Activated naive CD8-positive, alpha-beta T cell treated with anti-CD3 and anti-CD28 coated beads, Interleukin-2, amount 50 U/mL, for 24 hours (primary cell): ENCODE results near the gene STK17A.
A peak's percentile ranks its signal among the peaks of the same experiment; 100 is the strongest.
"Not testable (repeated sequence)": the region's sequence is repeated elsewhere in the genome, so short reads cannot be mapped to it uniquely, and the experiment has no call there.

ENCODE experiments used
- ATAC-seq: fragments of 150-1000 bp; cut with Tn5 transposase; one replicate; pipeline ENCODE4 v1.10.0; 2021
- DNase-seq: peaks from one replicate; pipeline ENCODE4 v3.0.0; 2021
- H3K27ac Mint-ChIP-seq: one replicate; pipeline ENCODE4 v1.8.0; 2021; ENCODE audit warnings: mild to moderate bottlenecking, mixed read lengths
- H3K27me3 Mint-ChIP-seq: one replicate; pipeline ENCODE4 v1.8.0; 2021; ENCODE audit warnings: mixed read lengths
- H3K36me3 Mint-ChIP-seq: one replicate; pipeline ENCODE4 v1.8.0; 2021; ENCODE audit warnings: low read depth, mixed read lengths
- H3K4me1 Mint-ChIP-seq: one replicate; pipeline ENCODE4 v1.8.0; 2021; ENCODE audit warnings: mixed read lengths
- H3K4me3 Mint-ChIP-seq: one replicate; pipeline ENCODE4 v1.8.0; 2021; ENCODE audit warnings: mild to moderate bottlenecking, moderate library complexity, mixed read lengths
- H3K9me3 Mint-ChIP-seq: one replicate; pipeline ENCODE4 v1.8.0; 2021; ENCODE audit warnings: mixed read lengths

The STK17A gene

DNA sequence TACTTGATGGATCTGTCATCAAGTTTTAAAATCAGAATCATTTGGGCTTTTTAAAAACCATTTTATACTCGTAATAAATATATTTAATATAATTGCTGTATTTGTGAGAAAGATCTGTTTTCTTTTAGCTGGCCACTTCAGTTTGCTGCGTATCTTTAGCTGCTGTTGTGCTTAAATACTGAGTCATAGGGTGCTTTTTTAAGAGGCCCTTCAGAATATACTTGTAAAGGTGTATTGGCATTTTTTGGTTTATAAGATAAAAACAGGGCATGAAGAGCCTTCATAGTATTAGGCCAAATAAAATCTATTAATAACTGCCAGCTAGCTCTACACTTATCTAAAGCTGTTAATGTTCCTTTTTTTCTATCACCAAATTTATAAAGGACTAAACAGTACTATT is 43.8 kb downstream of the STK17A start:
- ATAC-seq (no peak), DNase-seq (no peak)
- Mint-ChIP-seq H3K4me1 (peaks cover 92% of the 10 kb centered on the region), H3K27me3 (no peaks in the 10 kb centered on the region), H3K9me3 (no peaks in the 10 kb centered on the region), H3K4me3 (no peak overlapping the region), H3K27ac (no peak overlapping the region), H3K36me3 (peaks cover 74% of the 10 kb centered on the region)

- not testable (repeated sequence) for H3K9me3 Mint-ChIP-seq, H3K4me3 Mint-ChIP-seq, ATAC-seq, DNase-seq, H3K27ac Mint-ChIP-seq, H3K27me3 Mint-ChIP-seq
- Mint-ChIP-seq H3K36me3 (peaks cover 77% of the 10 kb centered on the region), H3K4me1 (peaks cover 92% of the 10 kb centered on the region)
These were observed 44.9 kb downstream of the STK17A start for GRCh38 chr7:43627798-43628197.

DNA sequence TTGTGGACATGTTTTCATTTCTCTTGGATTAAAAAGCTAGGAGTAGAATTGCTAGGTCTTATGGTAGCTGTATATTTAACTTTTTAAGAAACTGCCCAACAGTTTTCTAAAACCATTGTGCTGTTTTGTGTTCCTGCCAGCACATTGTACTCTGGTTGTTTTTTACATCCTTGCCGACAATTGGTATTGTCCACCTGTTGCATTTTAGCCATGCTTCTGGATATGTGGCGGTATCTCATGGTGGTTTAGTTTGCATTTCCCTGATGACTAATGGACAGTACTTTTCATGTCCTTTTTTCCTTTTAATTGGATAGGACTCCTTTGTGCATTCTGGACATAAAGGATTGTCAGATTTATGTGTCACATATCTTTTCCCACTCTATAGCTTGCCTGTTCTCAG is 45.5 kb downstream of the STK17A start:
- H3K36me3 Mint-ChIP-seq = peaks cover 78% of the 10 kb centered on the region
- H3K9me3 Mint-ChIP-seq = no peaks in the 10 kb centered on the region
- H3K4me3 Mint-ChIP-seq = no peak overlapping the region
- DNase-seq (no peak), ATAC-seq (no peak)
- peak overlapping the region; percentile 40 for H3K27ac Mint-ChIP-seq
- H3K4me1 Mint-ChIP-seq = peaks cover 93% of the 10 kb centered on the region
- H3K27me3 Mint-ChIP-seq = no peaks in the 10 kb centered on the region

- DNase-seq = no peak
- no peak overlapping the region for H3K4me3 Mint-ChIP-seq
- peaks cover 77% of the 10 kb centered on the region for H3K36me3 Mint-ChIP-seq
- H3K9me3 Mint-ChIP-seq = no peaks in the 10 kb centered on the region
- peaks cover 92% of the 10 kb centered on the region for H3K4me1 Mint-ChIP-seq
- no peaks in the 10 kb centered on the region for H3K27me3 Mint-ChIP-seq
- H3K27ac Mint-ChIP-seq = no peak overlapping the region
- ATAC-seq = no peak
These were observed 46.9 kb downstream of the STK17A start for GRCh38 chr7:43629857-43630256.

- Mint-ChIP-seq H3K27ac (peak overlapping the region; percentile 81), H3K4me3 (no peak overlapping the region)
- ATAC-seq = no peak
These were observed 47.6 kb downstream of the STK17A start for GRCh38 chr7:43630482-43630881.

GRCh38 chr7:43631559-43631958 is 48.7 kb downstream of the STK17A start:
- no peaks in the 10 kb centered on the region for H3K9me3 Mint-ChIP-seq
- ATAC-seq (peak; percentile 42), DNase-seq (no peak)
- no peak overlapping the region for H3K4me3 Mint-ChIP-seq
- H3K27ac Mint-ChIP-seq = peak overlapping the region; percentile 81
- H3K27me3 Mint-ChIP-seq = no peaks in the 10 kb centered on the region
- peaks cover 80% of the 10 kb centered on the region for H3K36me3 Mint-ChIP-seq
- peaks cover 87% of the 10 kb centered on the region for H3K4me1 Mint-ChIP-seq

More at GRCh38 chr7:43630482-43630881, 47.6 kb downstream of the STK17A start:
- peaks cover 76% of the 10 kb centered on the region for H3K36me3 Mint-ChIP-seq
- no peaks in the 10 kb centered on the region for H3K27me3 Mint-ChIP-seq
- DNase-seq = no peak
- peaks cover 89% of the 10 kb centered on the region for H3K4me1 Mint-ChIP-seq
- H3K9me3 Mint-ChIP-seq = no peaks in the 10 kb centered on the region

GRCh38 chr7:43632746-43633145 is 49.8 kb downstream of the STK17A start:
- H3K4me3 Mint-ChIP-seq = no peak overlapping the region

GRCh38 chr7:43634384-43634783 is 51.5 kb downstream of the STK17A start:
- no peaks in the 10 kb centered on the region for H3K9me3 Mint-ChIP-seq
- peak overlapping the region; percentile 67 for H3K27ac Mint-ChIP-seq
- H3K27me3 Mint-ChIP-seq = no peaks in the 10 kb centered on the region
- peaks cover 79% of the 10 kb centered on the region for H3K36me3 Mint-ChIP-seq
- peaks cover 90% of the 10 kb centered on the region for H3K4me1 Mint-ChIP-seq
- no peak for ATAC-seq
- no peak for DNase-seq
- H3K4me3 Mint-ChIP-seq = no peak overlapping the region

More at GRCh38 chr7:43632746-43633145, 49.8 kb downstream of the STK17A start:
- peaks cover 88% of the 10 kb centered on the region for H3K4me1 Mint-ChIP-seq
- no peaks in the 10 kb centered on the region for H3K9me3 Mint-ChIP-seq
- H3K27me3 Mint-ChIP-seq = no peaks in the 10 kb centered on the region
- DNase-seq = no peak
- ATAC-seq = no peak
- peak overlapping the region; percentile 81 for H3K27ac Mint-ChIP-seq
- peaks cover 82% of the 10 kb centered on the region for H3K36me3 Mint-ChIP-seq

DNA sequence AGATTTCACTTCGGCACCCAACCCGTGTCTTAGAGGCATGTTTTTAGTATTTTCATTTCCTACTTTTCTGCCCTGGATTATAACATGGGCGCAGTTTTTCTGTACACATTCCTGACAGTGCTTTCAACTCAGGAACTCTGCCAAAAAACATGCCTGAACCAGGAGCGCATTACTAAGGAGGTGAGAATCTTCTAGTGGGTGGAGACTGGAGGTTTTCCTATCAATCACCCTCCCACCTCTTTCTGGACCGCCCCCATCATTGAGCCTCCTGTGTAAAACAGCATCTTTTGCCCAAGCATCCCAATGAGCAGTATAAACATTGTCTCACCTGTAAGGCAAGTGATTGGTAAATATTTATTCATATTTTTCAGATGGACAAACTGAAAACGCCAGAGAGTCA is 53.2 kb downstream of the STK17A start:
- DNase-seq (no peak), ATAC-seq (no peak)
- Mint-ChIP-seq H3K4me3 (no peak overlapping the region), H3K9me3 (no peaks in the 10 kb centered on the region), H3K36me3 (peaks cover 84% of the 10 kb centered on the region), H3K27ac (no peak overlapping the region), H3K4me1 (peaks cover 92% of the 10 kb centered on the region), H3K27me3 (no peaks in the 10 kb centered on the region)

- Mint-ChIP-seq H3K27me3 (no peaks in the 10 kb centered on the region), H3K27ac (peak overlapping the region; percentile 71), H3K4me3 (peak overlapping the region; percentile 13), H3K36me3 (peaks cover 79% of the 10 kb centered on the region), H3K4me1 (peaks cover 89% of the 10 kb centered on the region), H3K9me3 (no peaks in the 10 kb centered on the region)
- ATAC-seq (peak; percentile 73), DNase-seq (no peak)
These were observed 54.4 kb downstream of the STK17A start for GRCh38 chr7:43637114-43637806.

GRCh38 chr7:43639858-43640491 is 57.1 kb downstream of the STK17A start:
- ATAC-seq = no peak
- peak overlapping the region; percentile 66 for H3K27ac Mint-ChIP-seq
- no peak for DNase-seq
- no peaks in the 10 kb centered on the region for H3K27me3 Mint-ChIP-seq
- H3K4me1 Mint-ChIP-seq = peaks cover 90% of the 10 kb centered on the region
- no peak overlapping the region for H3K4me3 Mint-ChIP-seq
- peaks cover 78% of the 10 kb centered on the region for H3K36me3 Mint-ChIP-seq
- no peaks in the 10 kb centered on the region for H3K9me3 Mint-ChIP-seq

DNA sequence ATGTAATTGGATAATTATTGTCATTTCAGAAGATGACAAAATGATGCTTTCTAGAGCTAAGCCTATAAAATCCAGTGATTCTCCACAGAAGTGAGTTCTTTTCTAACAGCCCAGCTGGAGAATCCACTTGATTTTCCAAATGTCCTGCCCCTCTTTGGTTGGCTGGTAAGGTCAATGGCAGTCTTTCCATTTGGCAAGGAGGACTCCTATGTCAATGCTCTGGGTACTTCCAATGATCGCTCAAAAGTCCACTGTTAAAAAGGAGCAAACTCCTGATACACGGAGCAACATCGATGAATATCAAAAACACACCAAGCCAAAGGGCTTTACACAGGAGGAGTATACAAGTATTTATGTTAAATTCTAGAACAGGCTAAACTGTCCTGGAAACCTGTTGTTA is 57.8 kb downstream of the STK17A start:
- no peak for ATAC-seq
- H3K9me3 Mint-ChIP-seq = no peaks in the 10 kb centered on the region
- H3K4me3 Mint-ChIP-seq = no peak overlapping the region
- H3K27me3 Mint-ChIP-seq = no peaks in the 10 kb centered on the region
- H3K36me3 Mint-ChIP-seq = peaks cover 78% of the 10 kb centered on the region
- peaks cover 92% of the 10 kb centered on the region for H3K4me1 Mint-ChIP-seq
- DNase-seq = no peak
- H3K27ac Mint-ChIP-seq = peak overlapping the region; percentile 47

GRCh38 chr7:43642897-43643630 is 60.2 kb downstream of the STK17A start:
- Mint-ChIP-seq H3K27me3 (no peaks in the 10 kb centered on the region), H3K4me1 (peaks cover 94% of the 10 kb centered on the region), H3K36me3 (peaks cover 68% of the 10 kb centered on the region), H3K27ac (peak overlapping the region; percentile 83), H3K4me3 (no peak overlapping the region), H3K9me3 (no peaks in the 10 kb centered on the region)
- ATAC-seq = no peak
- DNase-seq = no peak

- Mint-ChIP-seq H3K4me3 (no peak overlapping the region), H3K36me3 (peaks cover 65% of the 10 kb centered on the region), H3K4me1 (peaks cover 94% of the 10 kb centered on the region), H3K27ac (peak overlapping the region; percentile 83), H3K27me3 (no peaks in the 10 kb centered on the region), H3K9me3 (no peaks in the 10 kb centered on the region)
- DNase-seq (no peak), ATAC-seq (no peak)
These were observed 60.9 kb downstream of the STK17A start for GRCh38 chr7:43643846-43644245.
